ENCODE data around the gene MATCAP1.

DNA sequence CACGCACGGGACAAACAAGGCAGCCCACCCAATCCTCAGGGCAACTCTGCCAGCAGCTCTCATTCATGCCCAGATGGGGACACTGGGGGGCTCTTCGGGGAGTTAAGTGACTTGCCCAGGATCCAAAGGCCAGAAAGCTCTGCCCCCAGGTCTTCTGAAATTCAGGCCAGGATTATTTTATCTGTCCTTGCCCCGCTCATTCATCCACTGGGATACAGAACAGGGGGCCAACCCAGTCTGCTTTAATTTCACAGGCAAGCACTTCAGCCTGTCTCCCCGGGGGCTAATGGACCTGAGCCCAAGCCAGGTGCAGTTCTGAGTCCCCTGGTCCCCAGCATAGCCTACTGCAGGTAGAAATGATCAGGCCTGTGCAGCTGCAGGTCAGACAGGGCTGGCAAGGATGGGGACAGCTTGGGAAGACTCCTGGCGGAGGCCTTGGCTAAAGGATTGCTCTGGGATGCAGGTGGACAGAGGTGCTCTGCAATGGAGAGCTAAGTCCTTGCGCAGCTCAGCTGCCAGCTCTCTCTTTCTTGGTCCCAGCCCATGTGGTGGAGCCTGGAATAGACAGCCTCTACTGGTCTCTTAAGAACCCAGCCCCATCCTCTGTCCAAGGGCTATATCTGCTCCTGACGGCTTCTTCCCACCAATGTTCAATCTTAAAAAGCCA, 32.2 kb downstream of the MATCAP1 start:
- TF ChIP-seq, protein P1, sequence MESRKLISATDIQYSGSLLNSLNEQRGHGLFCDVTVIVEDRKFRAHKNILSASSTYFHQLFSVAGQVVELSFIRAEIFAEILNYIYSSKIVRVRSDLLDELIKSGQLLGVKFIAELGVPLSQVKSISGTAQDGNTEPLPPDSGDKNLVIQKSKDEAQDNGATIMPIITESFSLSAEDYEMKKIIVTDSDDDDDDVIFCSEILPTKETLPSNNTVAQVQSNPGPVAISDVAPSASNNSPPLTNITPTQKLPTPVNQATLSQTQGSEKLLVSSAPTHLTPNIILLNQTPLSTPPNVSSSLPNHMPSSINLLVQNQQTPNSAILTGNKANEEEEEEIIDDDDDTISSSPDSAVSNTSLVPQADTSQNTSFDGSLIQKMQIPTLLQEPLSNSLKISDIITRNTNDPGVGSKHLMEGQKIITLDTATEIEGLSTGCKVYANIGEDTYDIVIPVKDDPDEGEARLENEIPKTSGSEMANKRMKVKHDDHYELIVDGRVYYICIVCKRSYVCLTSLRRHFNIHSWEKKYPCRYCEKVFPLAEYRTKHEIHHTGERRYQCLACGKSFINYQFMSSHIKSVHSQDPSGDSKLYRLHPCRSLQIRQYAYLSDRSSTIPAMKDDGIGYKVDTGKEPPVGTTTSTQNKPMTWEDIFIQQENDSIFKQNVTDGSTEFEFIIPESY (IDR thresholded peaks at IDR 0.05) = no peak
- TF ChIP-seq CTCF (IDR thresholded peaks at IDR 0.05; ENCODE audit: low read depth, low read length, missing input control) = no peak
- TF ChIP-seq RAD21 (IDR thresholded peaks at IDR 0.05) = no peak
- no peak for TF ChIP-seq MAX (IDR thresholded peaks at IDR 0.05)
- TF ChIP-seq EGR1 (IDR thresholded peaks at IDR 0.05; ENCODE audit: low read depth in 2 of 2) = no peak
- no peak for TF ChIP-seq HNF4G (IDR thresholded peaks at IDR 0.05)
- TF ChIP-seq SP1 (IDR thresholded peaks at IDR 0.05) = no peak
- no peak for TF ChIP-seq RXRA (IDR thresholded peaks at IDR 0.05)
- TF ChIP-seq YY1 (IDR thresholded peaks at IDR 0.05) = no peak
- TF ChIP-seq ATF3 (IDR thresholded peaks at IDR 0.05) = no peak

All from liver (tissue), 3 donors.